Activated CD4-positive, alpha-beta T cell treated with anti-CD3 and anti-CD28 coated beads, Interleukin-10, Interleukin-2, amounts not matched to agents 100 ng/mL and 50 ng/mL, durations not matched to agents 16 hours and 8 hours (primary cell): ENCODE results near the gene APBA2.

Experiments used
- DNase-seq: peaks from one replicate; pipeline ENCODE4 v3.0.0-alpha.2; 2020

Gene APBA2

GRCh38 chr15:28917791-28918140 lies 32.0 kb downstream of the APBA2 start:
- no peak for DNase-seq

- DNase-seq: no peak
Observed at GRCh38 chr15:28918141-28918983, 32.6 kb downstream of the APBA2 start.

GRCh38 chr15:28919201-28919635 lies 33.4 kb downstream of the APBA2 start:
- peak; percentile 16 for DNase-seq

- no peak for DNase-seq
Observed at GRCh38 chr15:28919679-28920655, 34.2 kb downstream of the APBA2 start.

- no peak for DNase-seq
Observed at GRCh38 chr15:28920781-28921331, 35.1 kb downstream of the APBA2 start.

- no peak for DNase-seq
Observed at GRCh38 chr15:28921336-28921735, 35.6 kb downstream of the APBA2 start.

GRCh38 chr15:28921919-28922706 lies 36.3 kb downstream of the APBA2 start:
- no peak for DNase-seq

GRCh38 chr15:28922707-28923012 lies 36.9 kb downstream of the APBA2 start:
- DNase-seq: no peak

- no peak for DNase-seq
Observed at GRCh38 chr15:28923726-28924280, 38.0 kb downstream of the APBA2 start.

- DNase-seq: no peak
Observed at GRCh38 chr15:28927043-28927442, 41.3 kb downstream of the APBA2 start.

- DNase-seq: no peak
Observed at GRCh38 chr15:28929200-28929599, 43.4 kb downstream of the APBA2 start.

- DNase-seq: no peak
Observed at GRCh38 chr15:28930011-28930410, 44.2 kb downstream of the APBA2 start.

- no peak for DNase-seq
Observed at GRCh38 chr15:28930476-28931291, 44.9 kb downstream of the APBA2 start.

- DNase-seq: no peak
Observed at GRCh38 chr15:28931828-28932227, 46.1 kb downstream of the APBA2 start.

GRCh38 chr15:28932361-28932760 lies 46.6 kb downstream of the APBA2 start:
- no peak for DNase-seq

- no peak for DNase-seq
Observed at GRCh38 chr15:28933710-28934445, 48.1 kb downstream of the APBA2 start.

- no peak for DNase-seq
Observed at GRCh38 chr15:28934645-28935044, 48.9 kb downstream of the APBA2 start.

GRCh38 chr15:28935316-28935715 lies 49.5 kb downstream of the APBA2 start:
- DNase-seq: peak; percentile 36

GRCh38 chr15:28936081-28936480 lies 50.3 kb downstream of the APBA2 start:
- no peak for DNase-seq

- no peak for DNase-seq
Observed at GRCh38 chr15:28936481-28936881, 50.7 kb downstream of the APBA2 start.

- DNase-seq: no peak
Observed at GRCh38 chr15:28937271-28937670, 51.5 kb downstream of the APBA2 start.
